Stimulated activated CD8-positive, alpha-beta memory T cell treated with anti-CD3 and anti-CD28 coated beads, Interleukin-7, amount 100 ng/mL, for 24 hours (primary cell): Measurements from ENCODE around the gene BORCS6.
A peak's percentile ranks its signal among the peaks of the same experiment; 100 is the strongest.

ENCODE experiments used
- DNase-seq: peaks from one replicate; pipeline ENCODE4 v3.0.0-alpha.2; 2020; ENCODE audit warnings: low read depth

BORCS6 gene

GRCh38 chr17:8210761-8211458, 20.9 kb upstream of the BORCS6 start:
- DNase-seq = no peak

DNA sequence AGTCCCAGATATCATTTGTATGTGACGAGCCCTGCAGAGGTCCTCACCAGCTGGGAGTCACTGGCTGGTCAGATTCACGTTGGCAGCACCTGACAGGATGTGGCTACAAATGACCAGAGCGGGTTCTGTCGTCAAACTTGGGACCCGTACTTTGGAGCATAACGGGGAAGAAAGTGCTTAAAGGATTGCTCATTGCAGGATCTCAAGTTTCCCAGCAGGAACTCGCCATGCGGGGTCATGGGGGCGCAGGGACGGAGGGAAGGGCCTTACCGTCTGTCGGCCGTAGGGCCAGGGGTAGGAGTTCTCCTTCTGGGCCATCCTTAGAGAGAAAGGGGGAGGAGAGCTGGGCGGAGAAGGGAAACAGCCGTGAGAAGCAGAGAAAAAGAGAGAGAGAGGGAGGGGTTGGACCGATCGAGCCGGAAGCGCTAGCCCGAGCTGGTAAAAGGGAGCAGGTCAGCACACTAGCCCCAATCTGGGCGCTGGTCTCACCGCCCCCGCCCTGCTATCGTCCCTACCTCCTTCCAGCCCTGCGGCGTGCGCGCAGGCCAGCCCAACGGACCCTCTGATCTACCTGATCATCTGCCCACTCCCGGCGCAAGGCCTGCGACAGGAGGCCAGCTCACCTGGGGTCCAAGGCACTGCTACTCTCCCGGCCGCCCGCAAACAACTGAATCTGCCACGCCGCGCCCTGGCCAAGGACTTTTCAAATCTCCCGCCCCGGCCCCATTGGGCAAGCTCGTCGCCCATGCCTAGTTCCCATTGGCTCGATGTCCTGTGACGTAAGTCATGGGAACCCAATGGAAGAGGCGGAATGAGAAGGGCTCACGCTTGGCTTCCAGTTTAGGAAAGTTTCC, 20.2 kb upstream of the BORCS6 start, which contains the start of gene AURKB:
TSS of gene AURKB (minus strand) at position 669 of the 854 bp plus-strand sequence. CDS start at position 318, 351 bp downstream.
- DNase-seq = peak; percentile 91

DNA sequence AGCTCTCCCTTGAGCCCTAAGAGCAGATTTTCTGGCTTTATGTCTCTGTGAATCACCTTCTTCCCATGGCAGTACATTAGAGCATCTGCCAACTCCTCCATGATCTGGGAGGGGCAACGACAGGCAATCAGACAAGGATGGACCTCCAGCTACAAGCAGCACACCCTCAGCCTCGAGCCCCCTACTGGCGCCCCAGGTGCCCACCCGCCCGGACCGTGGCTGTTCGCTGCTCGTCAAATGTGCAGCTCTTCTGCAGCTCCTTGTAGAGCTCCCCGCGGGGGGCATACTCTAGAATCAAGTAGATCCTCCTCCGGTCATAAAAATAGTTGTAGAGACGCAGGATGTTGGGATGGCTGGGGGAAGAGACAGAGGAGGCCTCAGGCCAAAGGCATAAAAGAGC, 16.6 kb upstream of the BORCS6 start:
- no peak for DNase-seq

DNA sequence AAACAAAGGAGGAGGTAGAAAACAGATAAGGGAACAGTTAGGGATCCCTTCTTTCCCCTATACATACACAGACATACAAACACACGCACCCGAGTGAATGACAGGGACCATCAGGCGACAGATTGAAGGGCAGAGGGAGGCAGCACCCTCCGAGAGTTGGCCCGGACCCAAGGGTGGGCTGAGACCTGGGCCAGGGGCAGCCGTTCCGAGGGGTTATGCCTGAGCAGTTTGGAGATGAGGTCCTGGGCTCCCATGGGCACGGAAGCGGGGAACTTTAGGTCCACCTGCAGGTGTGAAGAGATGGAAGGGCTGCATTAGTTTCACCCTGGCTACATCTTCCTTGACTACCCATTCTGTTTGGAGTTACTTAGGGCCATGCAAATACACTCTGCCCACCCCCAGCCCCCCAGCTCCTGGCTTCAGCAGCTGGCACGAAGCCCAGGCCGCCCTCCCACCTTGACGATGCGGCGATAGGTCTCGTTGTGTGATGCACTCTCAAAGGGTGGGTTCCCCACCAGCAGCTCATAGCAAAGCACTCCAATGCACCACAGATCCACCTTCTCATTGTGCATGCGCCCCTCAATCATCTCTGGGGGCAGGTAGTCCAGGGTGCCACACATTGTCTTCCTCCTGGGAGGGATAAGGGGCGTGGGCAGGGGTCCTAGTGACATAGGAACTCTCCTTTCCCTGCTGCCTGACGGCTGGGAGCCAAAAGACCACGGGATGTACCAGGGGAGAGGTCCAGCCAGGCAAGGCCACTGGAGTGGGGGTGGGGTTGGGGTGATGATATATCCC, 15.0 kb upstream of the BORCS6 start:
- DNase-seq = no peak

- no peak for DNase-seq
Measured at GRCh38 chr17:8192070-8192815, 2.3 kb upstream of the BORCS6 start.

- DNase-seq = no peak
Measured at GRCh38 chr17:8190506-8190905, 526 bp upstream of the BORCS6 start.

- DNase-seq = no peak
Measured at GRCh38 chr17:8189041-8189710, 804 bp downstream of the BORCS6 start.

DNA sequence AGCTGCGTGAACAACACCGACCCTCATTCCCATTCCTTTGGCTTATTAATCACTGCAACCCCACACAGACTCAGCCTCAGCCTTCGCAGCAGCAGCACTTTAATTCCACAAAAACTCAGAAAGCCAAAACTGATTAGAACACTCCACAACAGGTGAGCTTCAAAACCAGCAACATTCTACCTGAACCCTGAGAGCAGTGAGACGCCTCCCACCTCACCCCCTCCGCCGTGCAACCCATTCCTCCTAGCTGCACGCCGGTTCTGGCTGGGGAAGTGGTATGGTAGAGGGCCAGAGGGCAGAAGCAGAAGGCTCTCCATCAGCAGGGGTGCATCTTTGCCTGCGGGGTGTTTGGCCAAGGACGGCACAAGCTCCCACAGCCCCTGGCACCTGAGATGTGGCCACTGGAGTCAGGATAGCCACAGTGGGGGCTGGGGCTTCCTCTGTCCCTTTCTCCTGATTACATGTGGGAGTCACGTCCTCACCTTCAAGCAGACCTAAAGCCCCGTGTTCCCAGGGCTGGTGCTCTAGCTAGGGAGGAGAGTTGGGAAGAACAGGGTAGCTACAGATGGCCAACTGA, 1.6 kb downstream of the BORCS6 start:
- no peak for DNase-seq

DNA sequence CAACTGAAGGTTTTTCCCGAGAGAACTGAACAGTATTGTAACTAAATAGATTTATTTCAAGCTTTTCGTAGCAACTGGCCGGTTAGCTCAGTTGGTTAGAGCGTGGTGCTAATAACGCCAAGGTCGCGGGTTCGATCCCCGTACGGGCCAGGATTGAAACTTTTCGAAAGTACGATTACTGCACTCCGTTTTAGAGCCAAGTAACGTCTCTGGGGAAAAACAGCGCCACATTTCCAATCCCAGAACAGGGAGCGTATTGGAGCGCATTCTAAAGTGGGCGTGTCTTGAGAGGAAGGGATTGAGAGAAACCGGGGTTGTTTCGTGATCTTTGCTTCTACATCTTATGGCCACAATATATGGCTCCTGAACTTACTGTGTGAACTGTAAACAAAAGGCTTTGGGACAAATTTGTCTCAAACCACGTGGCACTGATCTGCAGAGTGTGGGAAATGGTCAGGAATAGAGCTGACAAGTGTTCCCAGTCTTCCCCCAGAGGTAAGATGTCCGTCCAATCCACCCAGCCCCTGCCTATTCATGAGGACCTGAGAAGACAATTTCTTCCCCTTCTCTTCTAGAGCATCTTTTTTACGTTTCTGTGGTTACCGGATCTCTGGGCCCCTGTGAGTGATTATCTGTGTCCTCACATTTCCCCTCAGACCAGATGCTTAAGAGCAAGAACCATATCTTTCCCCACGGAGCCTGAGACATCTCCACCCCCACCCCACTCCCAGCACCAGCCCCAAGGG, 2.3 kb downstream of the BORCS6 start:
- DNase-seq = peak; percentile 91

GRCh38 chr17:8186787-8187516, 3.0 kb downstream of the BORCS6 start:
- DNase-seq = peak; percentile 98

GRCh38 chr17:8186446-8186786, 3.6 kb downstream of the BORCS6 start:
- no peak for DNase-seq

GRCh38 chr17:8185582-8186445, 4.2 kb downstream of the BORCS6 start:
- DNase-seq = peak; percentile 91

DNA sequence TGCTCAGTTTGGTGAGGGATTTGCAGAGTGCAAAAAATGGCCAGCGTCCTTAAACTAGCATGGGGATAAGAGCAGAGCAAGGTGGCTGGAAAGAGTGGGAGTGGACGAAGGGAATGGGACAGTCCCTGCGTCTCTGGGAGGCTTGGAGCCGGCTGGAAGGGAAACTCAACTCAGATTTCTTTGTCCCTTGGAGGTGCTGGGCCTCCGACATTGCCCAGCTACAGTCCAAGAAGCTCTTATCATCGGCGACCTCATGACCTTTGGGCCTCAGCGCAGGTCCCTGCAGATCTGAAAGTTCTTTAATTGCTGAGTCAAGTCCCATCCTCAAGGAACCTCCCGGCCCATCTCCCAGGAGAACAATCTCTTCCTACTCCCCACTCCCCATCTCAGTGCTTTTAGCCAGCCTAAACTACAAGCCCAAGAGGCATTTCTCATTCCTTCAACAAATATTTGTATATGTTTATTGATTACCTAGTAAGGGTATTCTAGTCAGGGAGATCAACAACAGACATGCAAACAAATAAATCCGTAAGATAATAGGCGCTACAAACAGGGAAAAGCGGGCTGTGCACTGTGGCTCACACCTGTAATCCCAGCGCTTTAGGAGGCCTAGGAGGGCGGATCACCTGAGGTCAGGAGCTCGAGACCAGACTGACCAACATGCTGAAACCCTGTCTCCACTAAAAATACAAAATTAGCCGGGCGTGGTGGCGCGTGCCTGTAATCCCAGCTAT, 12.8 kb downstream of the BORCS6 start:
- no peak for DNase-seq

DNA sequence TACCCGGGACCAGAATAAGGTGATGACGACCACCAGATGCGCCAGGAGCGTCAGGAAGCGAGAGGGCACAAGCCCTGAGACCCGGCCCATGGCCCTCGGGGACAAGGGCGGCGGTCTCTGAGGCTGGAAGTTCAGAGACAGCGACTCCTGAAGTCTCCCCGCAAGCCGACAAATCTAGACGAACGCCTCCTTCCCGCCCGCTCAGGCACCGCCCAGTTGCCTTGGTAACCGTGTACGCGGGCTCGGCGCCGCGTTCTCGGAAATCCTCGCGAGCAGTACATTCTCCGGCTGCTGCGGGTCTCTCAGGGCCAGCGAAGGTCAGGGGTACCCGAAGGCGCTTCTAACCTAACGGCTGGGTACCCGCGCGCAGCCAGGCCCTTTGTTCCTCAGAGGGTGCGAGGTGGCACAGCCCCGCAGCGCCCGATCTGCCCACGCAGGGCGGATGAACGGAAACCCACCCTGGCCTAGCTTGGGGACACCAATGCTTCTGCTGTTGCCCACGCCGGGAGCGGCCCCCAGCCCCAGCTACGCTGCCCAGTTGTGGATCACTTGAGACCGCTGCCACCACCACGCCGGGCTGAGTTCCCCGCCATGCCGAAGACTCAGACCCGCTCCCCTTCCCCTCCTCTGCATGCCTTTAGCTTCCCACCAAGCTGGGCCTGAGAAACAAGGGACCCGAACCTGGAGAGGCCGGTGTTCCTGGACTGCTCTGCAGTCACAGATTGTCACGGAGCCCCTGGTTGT, 13.6 kb downstream of the BORCS6 start, which contains the start of gene TMEM107:
TSS of gene TMEM107 (minus strand) at position 184 of the 744 bp plus-strand sequence. CDS start at position 90, 94 bp downstream.
- DNase-seq = no peak

DNA sequence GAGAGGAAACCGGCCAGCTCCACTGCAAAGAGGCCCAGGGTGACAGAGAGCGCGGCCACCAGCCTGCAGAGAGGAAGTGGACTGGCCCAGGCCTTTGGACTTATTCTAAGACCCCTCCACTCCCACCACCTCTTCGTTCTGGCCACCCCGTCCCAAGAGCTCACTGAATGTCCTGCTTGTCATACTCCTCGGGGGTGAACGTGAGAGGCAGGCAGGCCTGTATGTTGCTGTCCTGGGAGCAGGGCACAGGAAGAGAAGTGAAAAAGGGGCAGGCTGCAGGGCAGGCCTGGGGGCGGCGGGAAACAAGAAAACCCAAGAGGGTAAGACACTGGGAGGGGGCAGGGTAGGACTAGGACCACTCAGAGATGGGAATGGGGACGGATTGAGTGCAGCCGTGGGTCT, 14.2 kb downstream of the BORCS6 start:
- no peak for DNase-seq

DNA sequence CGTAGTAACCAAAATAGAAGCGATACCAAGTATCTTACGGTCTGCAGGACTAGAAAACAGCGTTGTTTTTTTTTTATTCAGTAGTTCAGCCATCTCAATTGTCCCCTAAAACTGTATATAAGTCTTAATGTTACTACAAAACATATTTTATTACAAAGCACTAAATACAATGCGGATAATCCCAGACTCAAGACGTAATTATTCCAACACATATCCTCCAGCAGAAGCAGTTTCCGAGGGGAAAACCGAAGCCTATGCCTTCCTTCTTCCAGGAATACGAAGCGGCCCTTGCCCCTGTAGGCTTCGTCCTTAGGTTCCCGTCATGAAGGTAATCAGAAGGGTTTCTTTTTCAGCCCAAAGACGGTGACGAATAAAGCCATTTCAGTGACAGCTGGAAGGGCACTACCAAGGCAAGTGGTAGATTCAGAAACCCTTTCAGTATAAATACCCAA, 16.1 kb downstream of the BORCS6 start:
- no peak for DNase-seq
